ENCODE data around the gene IGLL5.

The IGLL5 gene

DNA sequence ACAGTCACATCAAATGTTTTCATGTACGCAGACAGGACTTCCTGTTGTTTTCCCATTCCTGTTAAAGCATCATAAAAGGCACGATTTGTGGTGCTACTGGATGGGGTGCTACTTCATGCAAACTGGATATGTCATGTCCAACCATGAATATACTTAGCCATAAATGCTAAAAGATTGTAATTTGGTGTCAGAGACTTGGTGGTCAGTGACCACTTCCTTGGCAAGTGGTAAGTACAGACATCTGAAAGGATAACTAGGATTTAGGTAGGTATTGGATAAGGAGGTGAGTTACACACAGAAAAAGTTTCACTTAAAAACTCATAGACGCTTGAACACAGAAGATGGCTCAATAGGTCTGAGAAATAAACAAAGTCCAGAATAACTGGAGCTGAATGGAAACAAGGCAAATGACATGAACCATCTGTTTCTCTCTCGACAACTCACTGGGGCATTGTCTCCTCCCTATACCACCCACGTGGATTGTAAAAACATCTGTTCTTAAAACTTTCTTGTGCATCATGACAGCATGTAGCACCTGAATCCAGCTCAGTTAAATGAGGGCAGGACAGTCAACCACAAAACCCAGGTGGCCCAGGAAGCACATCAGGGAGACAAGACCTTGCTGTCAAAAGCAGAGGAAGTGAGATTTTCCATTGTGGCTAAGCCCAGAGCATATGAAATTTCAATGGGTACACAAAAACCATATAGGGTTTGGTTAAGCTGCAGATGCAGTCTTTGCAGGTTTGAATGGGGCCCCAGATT lies 22.1 kb upstream of the IGLL5 start:
- DNase-seq = peak in 1 of 2 donors; percentile 25

DNA sequence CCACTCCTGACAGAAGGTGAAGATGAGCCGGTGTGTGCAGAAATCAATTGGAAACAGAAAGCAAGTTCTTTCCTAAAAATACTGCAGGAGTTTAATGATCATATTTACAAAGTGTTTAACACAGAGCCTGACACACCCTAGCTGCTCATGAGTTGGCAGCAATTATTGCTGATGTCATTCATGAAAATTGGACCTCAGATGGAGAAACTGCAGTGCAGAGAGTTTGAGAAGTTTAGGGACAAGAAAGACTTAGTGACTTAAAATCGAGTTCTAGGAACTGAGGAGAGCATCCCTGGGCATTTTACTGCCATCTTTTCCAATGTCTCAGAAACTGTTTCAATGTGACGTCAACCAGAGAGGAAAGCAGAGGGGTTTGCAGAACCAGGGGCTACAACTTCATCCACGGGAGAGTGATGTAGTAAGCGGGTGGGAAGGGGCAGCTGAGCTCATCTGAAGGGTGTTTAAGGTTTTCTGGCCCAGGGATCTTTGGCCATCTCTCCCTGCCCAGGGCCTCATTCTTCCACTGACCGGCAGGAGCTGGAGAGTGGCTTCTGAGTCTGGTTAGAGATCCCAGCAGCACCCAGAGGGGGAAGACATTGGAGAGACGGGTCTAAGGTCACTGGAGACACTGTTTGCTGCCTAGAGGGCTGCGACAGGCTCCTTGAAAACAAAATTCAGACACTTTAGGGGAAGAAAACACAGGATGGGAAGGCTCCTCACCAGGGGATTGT lies 21.1 kb upstream of the IGLL5 start:
- DNase-seq = no peak

DNA sequence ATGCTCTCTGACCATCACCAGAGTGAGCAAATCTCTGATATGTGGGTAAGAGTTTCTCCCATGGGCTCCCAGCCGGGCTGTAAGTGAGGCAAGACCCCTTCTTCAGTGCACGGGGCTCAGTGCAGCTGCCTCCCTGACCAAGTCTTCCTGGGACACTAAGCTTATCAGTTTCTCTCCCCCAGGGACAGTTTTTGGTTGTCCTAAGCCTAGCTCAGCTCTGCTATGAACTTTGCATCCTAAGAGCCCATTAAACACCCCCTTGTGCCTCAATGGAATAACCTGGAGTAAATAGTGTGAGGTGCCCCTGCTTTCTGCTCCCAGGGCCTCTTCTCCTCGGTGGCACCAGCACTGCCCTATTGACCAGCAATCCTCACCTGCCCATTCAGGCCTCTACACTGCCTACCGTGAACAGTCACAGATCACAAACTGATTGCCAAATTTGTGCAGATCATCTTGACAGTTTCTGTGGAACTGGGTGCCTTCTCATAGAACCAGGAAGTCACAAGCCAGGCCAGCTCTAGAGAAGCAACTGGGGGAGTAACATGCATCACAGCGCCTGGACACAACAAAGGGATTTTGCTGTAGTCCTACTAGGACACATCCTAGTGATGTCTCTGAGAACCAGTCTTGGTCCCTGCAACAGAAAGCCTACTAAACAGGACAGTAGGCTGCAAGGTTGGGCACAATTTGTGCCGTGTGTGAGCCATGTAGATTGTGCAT lies 19.5 kb upstream of the IGLL5 start:
- no peak for DNase-seq

DNA sequence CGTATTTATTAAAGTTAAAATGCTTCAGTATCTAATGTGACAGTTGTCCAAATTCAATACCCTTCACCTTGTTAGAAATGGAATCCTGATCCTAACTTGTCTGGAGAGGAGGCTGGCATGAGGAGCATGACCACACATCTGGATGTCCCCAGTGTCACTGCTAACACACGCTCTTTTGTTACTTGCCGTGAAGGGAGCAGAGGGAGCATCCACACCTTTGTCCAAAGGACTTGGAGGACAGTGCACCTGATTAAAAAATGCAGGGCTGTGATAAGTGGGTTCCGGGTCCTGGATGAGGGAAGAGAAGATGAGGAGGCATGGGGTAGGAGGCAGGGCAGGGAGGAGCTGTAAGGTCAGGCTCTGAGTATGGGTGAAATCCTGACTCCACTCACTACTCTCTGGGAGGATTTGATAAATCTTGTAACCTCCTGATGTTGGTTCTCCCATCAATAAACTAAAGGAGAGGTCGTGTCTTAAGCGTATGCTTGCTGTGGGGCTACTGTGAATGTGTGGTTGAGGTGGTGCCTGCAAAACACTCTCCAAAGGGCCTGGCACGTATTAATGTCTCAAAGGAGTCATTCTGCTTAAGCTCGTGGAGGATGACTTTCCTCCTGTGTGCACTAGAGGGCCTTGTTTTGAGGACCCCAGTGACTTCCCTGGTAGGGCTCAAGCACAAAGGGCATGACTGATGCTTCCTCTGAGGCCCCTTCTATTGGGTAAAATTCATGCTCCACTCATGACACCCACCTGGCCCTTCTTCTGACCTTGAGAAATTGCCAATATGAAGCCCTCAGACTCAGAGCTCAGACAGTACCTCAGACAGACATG lies 16.8 kb upstream of the IGLL5 start:
- DNase-seq = no peak

DNA sequence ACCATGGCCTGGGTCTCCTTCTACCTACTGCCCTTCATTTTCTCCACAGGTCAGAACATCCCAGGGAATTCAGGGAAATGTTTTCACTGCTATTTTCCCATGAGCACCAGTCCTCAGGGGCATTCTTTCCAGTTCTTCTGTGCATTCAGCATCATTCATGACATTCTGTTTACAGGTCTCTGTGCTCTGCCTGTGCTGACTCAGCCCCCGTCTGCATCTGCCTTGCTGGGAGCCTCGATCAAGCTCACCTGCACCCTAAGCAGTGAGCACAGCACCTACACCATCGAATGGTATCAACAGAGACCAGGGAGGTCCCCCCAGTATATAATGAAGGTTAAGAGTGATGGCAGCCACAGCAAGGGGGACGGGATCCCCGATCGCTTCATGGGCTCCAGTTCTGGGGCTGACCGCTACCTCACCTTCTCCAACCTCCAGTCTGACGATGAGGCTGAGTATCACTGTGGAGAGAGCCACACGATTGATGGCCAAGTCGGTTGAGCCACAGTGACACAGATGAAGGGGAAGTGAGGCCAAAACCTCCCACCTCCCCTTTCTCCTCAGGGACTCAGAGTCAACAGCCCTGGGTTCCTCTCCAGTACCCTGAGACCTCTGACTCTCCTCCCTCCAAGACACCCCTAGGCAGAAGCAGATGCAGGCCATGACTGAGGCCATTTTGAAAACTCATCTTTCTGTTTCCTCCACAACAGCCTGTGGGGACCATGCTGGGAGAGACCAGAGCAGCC lies 15.9 kb upstream of the IGLL5 start:
- no peak for DNase-seq

DNA sequence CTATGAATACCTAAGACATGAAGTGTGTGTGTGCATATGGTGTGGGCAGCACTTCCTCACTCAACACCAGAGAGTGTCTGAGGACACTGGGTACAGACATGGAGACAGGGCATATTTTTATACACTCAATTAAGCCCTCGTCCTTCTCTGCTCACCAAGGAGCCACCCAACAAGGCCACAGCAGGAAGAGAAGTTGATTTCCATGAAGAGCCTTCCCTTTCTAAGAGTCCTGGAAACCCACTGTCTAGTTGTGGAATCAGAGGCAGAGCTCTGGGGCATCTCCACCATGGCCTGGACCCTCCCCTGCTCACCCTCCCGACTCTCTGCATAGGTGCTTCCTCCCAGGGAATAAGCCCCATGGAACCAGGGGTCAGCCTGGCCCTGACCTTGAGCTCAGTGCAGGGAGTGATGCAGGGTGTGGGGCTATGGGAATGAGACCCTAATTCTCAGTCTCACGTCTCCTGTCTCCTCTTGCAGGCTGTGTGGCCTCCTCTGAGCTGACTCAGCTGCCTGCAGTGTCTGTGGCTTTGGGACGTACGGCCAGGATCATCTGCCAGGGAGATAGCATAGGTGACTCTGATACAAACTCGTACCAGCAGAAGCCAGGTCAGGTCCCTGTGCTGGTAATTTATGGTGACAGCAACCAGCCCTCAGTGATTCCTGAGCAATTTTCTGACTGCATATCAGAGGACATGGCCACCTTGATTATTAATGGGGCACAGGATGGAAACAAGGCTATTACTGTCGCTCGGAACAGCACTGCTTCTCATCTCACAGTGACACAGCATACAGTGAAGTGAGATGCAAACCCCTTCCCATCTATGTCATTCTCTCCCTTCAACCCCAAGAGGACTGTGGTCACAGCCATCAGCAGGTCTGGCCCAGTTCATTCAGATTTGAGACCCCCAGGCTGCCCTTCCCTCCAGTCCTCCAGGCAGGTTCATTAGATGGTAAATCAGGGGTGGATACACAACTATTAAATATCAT lies 14.6 kb upstream of the IGLL5 start:
- no peak for DNase-seq

DNA sequence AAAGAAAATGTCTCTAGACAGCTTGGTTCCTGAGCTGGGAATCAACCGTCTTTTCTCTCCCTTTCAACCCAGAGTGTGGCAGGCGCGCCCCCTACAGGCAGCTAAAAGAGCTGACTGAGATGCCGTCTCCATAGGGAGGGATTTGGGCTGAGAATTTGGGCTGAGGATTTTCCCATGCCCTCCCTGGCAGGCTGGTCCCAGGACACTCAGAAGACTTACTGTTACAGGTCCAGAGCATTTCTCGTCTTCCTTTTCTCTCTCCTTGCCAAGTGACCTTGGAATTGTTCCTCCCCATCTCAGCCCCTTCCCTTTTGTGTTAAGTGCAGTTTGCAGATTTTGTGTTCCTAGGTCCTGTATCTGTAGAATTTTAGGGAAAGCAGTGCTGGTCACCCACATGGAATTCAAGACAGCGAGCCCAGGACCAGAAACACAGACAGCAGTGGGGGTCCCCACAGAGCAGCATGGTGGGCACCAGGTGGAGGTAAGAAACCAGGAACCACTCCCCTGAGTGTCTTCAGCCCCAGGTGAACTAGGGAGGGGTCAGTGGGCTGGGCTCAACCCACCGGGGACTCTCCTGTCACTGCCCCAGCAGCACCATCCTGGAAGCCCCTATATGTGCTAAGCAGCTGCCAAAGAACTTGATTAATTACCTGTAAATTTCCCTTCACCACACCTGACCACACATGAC lies 9.9 kb upstream of the IGLL5 start:
- DNase-seq = peak; percentile 74 to 79

DNA sequence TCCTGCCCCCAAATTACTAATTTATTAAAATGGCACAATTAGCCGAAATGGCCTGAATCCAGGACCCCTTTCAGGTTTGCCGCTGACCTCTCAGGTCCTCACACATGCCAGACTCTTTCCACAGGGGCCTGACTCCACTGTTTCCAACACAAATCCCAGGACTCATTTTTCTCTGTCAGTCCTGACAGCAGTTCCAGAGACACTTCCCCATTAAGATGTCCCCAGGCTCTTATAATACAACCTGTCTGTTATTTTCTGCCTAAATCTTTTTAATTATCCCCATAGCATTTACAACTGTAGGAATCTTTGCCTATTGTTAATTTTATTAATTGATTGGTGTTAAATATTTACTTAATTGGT lies 9.4 kb upstream of the IGLL5 start:
- DNase-seq = no peak

DNA sequence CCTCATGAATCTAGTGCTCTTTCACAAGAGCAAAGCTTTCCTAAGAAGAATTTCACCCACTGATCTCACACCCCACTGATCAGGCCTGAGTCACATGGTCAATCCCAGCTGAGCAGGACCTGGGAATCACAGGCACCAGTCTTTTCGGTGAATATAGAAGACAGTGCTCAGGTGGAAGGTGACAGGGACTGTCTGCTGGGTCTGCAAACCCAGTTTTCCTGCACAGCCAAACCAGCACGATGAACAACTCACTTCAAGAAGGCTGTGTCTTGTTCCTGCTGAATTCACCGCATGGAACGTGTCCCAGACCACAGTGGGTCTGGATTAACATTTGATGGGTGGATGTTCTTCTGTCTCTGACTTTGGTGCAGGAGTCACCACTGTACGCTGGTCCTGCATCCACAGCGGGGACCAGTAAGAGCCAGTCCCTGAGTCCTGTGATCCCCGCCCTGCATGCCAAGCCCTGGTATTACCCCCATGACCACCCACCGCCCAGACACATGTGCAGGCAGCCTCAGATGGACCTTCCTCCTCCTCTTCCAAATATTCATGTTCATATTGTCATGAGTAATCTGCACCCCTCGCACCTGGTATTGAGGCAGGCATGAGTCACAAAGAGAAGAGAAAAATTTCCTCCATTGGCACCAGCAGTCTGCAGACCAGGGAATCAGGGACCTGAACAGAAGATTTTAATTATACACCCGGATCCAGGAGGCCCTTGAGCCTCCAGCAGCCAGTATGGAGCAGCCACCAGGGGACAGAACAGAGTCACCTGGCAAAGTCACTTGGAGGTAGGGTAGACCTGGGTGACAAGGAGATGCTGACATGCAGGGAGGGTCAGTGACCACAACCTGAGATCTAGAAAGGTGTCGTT lies 8.6 kb upstream of the IGLL5 start:
- DNase-seq = no peak

DNA sequence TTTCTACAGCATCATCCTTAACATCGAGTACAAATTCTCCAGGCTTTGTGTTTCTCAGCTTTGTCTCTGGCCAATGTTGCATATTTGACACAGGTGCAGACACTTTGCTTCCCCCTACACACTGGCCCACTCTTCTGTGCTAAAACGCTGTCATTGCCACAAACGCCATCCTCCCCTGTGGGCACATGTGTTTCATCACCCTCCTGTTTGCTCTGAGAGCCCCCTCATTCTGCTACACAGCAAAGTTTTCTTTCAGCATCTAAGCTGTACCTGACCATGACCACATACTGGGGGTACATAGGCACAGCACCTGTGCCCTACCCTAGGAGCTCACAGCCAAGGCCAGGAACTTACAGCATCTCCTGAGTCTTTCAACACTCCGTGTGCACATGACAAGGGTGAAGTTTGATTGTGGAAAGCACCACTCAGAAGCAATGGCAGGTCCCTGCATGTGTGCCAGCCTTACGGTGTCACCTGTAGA lies 7.9 kb upstream of the IGLL5 start:
- DNase-seq = no peak

DNA sequence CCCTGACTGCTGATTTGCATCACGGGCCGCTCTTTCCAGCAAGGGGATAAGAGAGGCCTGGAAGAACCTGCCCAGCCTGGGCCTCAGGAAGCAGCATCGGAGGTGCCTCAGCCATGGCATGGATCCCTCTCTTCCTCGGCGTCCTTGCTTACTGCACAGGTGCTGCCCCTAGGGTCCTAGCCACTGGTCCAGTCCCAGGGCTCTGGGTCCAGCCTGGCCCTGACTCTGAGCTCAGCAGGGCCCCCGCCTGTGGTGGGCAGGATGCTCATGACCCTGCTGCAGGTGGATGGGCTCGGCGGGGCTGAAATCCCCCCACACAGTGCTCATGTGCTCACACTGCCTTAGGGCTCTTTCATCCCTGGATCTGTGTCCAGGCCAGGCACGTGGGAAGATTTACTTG lies 7.0 kb upstream of the IGLL5 start:
- DNase-seq = no peak

DNA sequence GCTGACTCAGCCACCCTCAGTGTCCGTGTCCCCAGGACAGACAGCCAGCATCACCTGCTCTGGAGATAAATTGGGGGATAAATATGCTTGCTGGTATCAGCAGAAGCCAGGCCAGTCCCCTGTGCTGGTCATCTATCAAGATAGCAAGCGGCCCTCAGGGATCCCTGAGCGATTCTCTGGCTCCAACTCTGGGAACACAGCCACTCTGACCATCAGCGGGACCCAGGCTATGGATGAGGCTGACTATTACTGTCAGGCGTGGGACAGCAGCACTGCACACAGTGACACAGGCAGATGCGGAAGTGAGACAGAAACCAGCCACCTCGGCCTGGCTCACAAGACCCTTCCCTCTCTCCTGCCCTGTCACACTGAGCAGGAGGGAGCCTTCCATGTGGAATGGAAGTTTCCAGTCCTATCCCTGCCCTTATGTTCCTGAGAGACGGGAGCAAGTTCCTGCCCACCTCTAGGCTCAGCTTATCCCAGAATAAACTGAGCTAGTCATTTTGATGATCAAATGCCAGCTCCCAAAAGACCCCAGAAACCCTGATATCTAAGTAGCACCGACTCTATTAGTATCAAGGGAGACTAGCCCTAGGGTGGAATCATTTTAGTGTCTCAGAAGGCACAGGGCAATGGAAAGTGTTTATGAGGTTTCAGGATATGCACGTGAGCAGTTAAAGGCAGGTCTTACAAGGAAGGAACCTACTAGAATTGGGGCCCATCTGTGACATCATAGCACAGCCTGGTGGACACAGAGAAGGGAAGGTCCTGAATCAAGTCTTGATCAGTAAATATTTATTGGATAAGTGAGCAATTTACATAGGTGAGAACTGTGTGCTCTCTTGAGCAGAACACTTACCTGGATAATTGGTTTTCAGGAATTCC lies 6.3 kb upstream of the IGLL5 start:
- no peak for DNase-seq

DNA sequence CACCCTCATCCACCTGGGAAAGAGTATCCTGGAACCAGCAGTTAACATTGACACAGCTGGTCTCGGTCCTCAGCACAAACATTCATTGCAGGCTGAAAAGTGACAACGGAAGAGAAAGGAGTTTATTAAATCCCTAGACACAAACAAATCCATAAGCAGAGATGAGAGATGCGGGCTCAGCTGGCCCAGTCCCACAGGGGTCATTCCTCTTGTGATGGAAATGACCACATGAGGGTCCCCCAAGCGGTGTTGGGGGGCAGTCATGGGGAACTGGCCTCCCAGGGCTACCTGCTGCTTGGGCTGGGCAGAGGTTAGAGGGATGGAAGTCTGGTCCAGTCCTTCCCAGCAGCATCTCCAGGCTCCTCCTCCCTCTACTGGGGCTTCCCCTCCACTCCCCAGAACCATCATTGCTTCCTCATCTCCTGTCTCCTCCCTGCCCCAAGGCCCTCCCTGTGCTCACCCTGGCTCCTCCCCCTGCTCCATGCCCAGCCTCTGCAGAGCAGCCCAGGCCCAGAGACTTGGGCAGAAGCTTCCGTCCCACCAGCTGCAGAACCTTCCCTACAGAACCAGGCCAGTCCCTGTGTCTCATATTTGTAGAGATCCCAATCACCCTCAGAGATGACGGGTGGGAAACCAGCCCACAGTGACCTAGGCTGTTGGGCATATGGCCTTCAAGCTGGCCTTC lies 5.4 kb upstream of the IGLL5 start:
- DNase-seq = no peak

DNA sequence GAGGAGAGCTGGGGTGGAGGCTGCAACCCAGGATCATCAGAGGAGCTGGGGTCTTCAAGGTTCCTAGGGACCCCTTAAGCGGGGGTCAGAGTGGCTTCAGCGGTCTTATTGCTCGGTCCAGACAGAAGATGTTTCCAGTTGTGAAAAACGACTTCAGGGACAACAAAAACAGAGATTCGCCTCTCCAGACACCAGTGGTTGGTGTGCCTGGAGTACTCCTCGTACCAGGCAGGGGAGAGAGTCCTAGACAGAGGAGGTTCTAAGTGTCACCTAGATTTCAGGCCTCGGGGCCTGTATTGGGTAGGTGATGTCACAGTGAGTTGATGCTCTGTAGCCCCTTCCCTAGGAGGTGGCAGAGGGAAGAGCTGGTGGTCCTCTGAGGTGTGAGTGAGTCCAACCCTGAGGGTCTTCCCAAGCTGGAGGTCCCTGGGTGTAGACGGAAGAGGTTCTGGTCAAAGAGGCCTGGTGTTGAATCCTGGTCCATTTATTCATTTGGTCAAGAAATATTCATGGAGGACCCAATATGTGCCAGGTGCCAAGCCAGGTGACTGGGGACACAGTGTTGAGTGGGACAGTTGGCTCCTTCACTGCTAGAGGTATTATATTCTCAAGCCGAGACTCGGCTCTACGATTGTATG lies 4.4 kb upstream of the IGLL5 start:
- DNase-seq = no peak

DNA sequence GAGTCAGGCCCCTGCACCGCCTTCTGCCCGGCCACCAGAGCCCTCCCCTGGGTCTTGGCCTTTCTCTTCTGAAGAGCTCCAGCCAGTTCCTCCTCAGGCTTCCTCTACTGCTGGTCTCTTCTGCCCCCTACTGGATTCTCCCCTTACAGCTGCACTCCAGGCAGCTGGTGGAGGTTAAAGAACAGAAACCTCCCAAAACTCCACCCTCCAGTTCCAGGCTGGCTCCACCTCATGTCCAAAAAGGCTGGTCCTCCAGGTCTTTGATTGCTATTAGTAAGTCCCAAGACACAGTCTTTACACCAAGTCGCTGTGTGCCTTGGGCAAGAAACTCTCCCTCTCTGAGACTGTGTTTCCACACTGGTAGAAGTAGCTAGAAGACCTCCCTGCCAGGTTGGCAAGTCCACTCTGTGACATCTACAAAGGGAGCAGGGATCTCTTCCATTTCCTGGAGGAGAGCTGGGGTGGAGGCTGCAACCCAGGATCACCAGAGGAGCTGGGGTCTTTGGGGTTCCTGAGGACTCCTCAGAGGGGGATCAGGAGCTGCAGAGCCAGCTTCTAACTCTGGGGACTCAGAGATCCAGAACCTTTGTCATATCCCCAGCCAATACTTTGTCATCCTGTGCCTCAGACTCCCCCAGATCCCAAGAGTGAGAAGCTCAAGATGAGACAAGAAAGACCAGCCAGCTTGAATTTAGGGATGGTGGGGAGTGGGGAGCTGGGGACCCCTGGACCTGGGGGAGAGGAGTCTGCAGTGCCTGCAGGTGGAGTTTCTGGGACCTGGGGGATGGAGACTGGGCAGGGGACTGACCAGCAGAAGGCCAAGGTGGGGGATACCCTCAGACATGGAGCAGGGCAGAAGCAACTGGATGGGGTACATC lies 3.4 kb upstream of the IGLL5 start:
- peak; percentile 60 to 69 for DNase-seq
